ENCODE data around the gene FRK.

FRK gene

DNA sequence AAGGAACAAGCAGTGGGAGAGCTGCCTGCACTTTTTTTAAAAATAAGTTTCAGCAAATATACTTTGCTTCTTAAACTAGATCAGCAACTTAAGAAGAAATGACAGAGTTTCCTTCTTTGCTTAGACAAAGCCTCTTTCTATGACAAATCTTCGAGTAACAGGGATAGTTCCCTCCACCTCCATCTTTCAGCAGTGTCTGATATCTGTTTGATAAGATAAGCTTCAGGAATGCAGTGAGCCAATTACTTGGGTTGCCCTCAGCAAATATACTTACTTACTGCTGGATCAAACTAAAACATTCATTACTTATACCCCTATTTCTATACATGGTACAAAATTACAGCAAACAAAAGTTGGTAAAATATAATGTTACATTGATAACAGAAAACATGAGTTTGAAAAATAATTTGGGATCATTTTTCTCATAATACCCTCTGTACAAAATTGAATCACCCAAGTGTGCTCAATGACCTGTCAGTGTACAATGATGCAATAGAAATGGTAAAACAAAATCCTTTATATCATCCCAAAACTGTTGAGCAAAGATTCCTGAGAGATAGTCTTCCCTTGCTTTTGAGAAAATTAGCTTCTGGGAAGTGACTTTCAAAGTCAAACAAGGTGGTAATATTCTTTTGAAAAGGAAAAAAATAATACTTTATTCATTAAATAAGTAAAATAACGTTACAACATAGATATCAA lies 24.5 kb downstream of the FRK start:
- no peaks in the 10 kb centered on the region for H3K79me2 ChIP-seq (ENCODE audit: insufficient read depth, low read length)
- no peak overlapping the region for H3K9ac ChIP-seq (ENCODE audit: low read depth, low read length, poor library complexity, severe bottlenecking)
- H3K4me3 ChIP-seq (ENCODE audit: low read length, poor library complexity, severe bottlenecking) = no peak overlapping the region
- no peaks in the 10 kb centered on the region for H3K9me3 ChIP-seq (ENCODE audit: insufficient read depth, low read depth, low read length)
- H4K20me1 ChIP-seq (ENCODE audit: insufficient read depth, low read length, poor library complexity, severe bottlenecking) = no peaks in the 10 kb centered on the region
- H3K4me2 ChIP-seq (ENCODE audit: low read depth, low read length, poor library complexity, severe bottlenecking) = no peak overlapping the region
- no peak overlapping the region for H2AFZ ChIP-seq (ENCODE audit: low read length)
- no peaks in the 10 kb centered on the region for H3K9me2 ChIP-seq (replicated peaks; ENCODE audit: low read depth, low read length)
- no peaks in the 10 kb centered on the region for H3K27me3 ChIP-seq (ENCODE audit: insufficient read depth, low read length, poor library complexity, severe bottlenecking)
- H3K4me1 ChIP-seq (ENCODE audit: insufficient read depth, low read length, poor library complexity, severe bottlenecking) = no peaks in the 10 kb centered on the region
- H3F3A ChIP-seq (ENCODE audit: low read depth) = no peaks in the 10 kb centered on the region
- TF ChIP-seq, protein P1, sequence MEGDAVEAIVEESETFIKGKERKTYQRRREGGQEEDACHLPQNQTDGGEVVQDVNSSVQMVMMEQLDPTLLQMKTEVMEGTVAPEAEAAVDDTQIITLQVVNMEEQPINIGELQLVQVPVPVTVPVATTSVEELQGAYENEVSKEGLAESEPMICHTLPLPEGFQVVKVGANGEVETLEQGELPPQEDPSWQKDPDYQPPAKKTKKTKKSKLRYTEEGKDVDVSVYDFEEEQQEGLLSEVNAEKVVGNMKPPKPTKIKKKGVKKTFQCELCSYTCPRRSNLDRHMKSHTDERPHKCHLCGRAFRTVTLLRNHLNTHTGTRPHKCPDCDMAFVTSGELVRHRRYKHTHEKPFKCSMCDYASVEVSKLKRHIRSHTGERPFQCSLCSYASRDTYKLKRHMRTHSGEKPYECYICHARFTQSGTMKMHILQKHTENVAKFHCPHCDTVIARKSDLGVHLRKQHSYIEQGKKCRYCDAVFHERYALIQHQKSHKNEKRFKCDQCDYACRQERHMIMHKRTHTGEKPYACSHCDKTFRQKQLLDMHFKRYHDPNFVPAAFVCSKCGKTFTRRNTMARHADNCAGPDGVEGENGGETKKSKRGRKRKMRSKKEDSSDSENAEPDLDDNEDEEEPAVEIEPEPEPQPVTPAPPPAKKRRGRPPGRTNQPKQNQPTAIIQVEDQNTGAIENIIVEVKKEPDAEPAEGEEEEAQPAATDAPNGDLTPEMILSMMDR (conservative IDR thresholded peaks at IDR 0.05; ENCODE audit: low read length) = no peak
- TF ChIP-seq EZH2phosphoT487 (IDR thresholded peaks at IDR 0.05; ENCODE audit: borderline replicate concordance) = no peak
- H3K36me3 ChIP-seq (ENCODE audit: insufficient read depth, low read length) = no peaks in the 10 kb centered on the region

DNA sequence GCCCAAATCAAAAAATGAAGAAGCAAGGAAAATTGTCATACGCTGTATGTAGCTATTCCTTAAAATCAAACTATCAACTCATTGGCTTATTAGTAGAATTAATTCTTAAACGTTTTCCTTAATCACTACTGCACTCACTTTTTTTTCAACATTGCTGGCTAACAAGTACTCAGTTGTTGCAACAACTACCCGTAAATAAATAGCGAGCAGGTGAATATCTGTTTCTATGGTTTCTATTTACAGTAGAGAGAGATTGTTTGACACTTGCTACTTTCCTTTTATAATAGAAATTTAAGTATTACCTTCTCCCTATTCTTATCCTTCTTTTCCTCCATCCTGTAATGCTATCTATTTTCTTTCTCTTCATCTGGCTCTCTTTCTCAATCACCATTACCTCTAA lies 25.1 kb downstream of the FRK start:
- no peak overlapping the region for H3K4me2 ChIP-seq (ENCODE audit: low read depth, low read length, poor library complexity, severe bottlenecking)
- no peak for TF ChIP-seq EZH2phosphoT487 (IDR thresholded peaks at IDR 0.05; ENCODE audit: borderline replicate concordance)
- TF ChIP-seq, protein P1 (conservative IDR thresholded peaks at IDR 0.05; ENCODE audit: low read length) = no peak

DNA sequence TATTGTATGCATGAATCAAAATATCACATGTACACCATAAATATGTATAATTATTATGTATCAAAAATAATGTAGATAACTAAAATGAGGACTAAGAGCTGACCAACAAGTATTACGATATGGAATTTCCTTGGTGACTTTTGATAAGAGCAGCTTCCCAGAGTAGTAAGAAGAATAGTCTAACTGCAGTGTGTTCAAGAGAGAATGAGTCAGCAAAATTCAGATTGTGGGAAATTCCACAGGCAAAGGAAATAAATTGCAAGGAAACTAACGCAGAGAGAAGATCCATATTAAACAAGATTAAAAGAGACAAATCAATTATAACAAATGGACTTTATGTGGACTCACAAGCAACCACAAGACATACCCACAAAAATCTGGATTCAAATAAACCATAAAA lies 26.4 kb downstream of the FRK start:
- Histone ChIP-seq H3K4me2 (ENCODE audit: low read depth, low read length, poor library complexity, severe bottlenecking) (no peak overlapping the region), H3K4me1 (ENCODE audit: insufficient read depth, low read length, poor library complexity, severe bottlenecking) (no peaks in the 10 kb centered on the region), H4K20me1 (ENCODE audit: insufficient read depth, low read length, poor library complexity, severe bottlenecking) (no peaks in the 10 kb centered on the region), H3K9ac (ENCODE audit: low read depth, low read length, poor library complexity, severe bottlenecking) (no peak overlapping the region), H2AFZ (ENCODE audit: low read length) (no peak overlapping the region), H3F3A (ENCODE audit: low read depth) (no peaks in the 10 kb centered on the region), H3K79me2 (ENCODE audit: insufficient read depth, low read length) (no peaks in the 10 kb centered on the region), H3K9me2 (replicated peaks; ENCODE audit: low read depth, low read length) (no peaks in the 10 kb centered on the region), H3K9me3 (ENCODE audit: insufficient read depth, low read depth, low read length) (no peaks in the 10 kb centered on the region), H3K27me3 (ENCODE audit: insufficient read depth, low read length, poor library complexity, severe bottlenecking) (no peaks in the 10 kb centered on the region), H3K4me3 (ENCODE audit: low read length, poor library complexity, severe bottlenecking) (no peak overlapping the region), H3K36me3 (ENCODE audit: insufficient read depth, low read length) (no peaks in the 10 kb centered on the region)
- TF ChIP-seq, protein P1 (conservative IDR thresholded peaks at IDR 0.05; ENCODE audit: low read length) = no peak
- TF ChIP-seq EZH2phosphoT487 (IDR thresholded peaks at IDR 0.05; ENCODE audit: borderline replicate concordance) = no peak

More for the DNA sequence above, 25.1 kb downstream of the FRK start:
- Histone ChIP-seq H3K4me1 (ENCODE audit: insufficient read depth, low read length, poor library complexity, severe bottlenecking) (no peaks in the 10 kb centered on the region), H3K9me2 (replicated peaks; ENCODE audit: low read depth, low read length) (no peaks in the 10 kb centered on the region), H3K36me3 (ENCODE audit: insufficient read depth, low read length) (no peaks in the 10 kb centered on the region), H3K9me3 (ENCODE audit: insufficient read depth, low read depth, low read length) (no peaks in the 10 kb centered on the region), H4K20me1 (ENCODE audit: insufficient read depth, low read length, poor library complexity, severe bottlenecking) (no peaks in the 10 kb centered on the region), H3K79me2 (ENCODE audit: insufficient read depth, low read length) (no peaks in the 10 kb centered on the region), H3K9ac (ENCODE audit: low read depth, low read length, poor library complexity, severe bottlenecking) (no peak overlapping the region), H3K4me3 (ENCODE audit: low read length, poor library complexity, severe bottlenecking) (no peak overlapping the region), H2AFZ (ENCODE audit: low read length) (no peak overlapping the region), H3K27me3 (ENCODE audit: insufficient read depth, low read length, poor library complexity, severe bottlenecking) (no peaks in the 10 kb centered on the region), H3F3A (ENCODE audit: low read depth) (no peaks in the 10 kb centered on the region)

Measured in Loucy (cell line).